GM18517 (cell line): ENCODE data around the gene BANK1.

Source experiments
- ATAC-seq: cut with Tn5 transposase; IDR thresholded peaks from one replicate; pipeline ENCODE4 v1.9.1; 2021; ENCODE audit warnings: mild to moderate bottlenecking, moderate library complexity; ENCODE audit not compliant: unreplicated experiment

BANK1 gene

GRCh38 chr4:101790521-101791181, at the start of gene BANK1:
Gene BANK1 (plus strand): TSS chr4:101790730. CDS start chr4:101790881, 151 bp downstream.
- peak; percentile 99 for ATAC-seq

GRCh38 chr4:101753721-101754120, 36.8 kb upstream of the BANK1 start:
- ATAC-seq: no peak

- no peak for ATAC-seq
Observed at GRCh38 chr4:101756181-101756580, 34.3 kb upstream of the BANK1 start.

- no peak for ATAC-seq
Observed at GRCh38 chr4:101761405-101761804, 29.1 kb upstream of the BANK1 start.

GRCh38 chr4:101762025-101762424, 28.5 kb upstream of the BANK1 start:
- no peak for ATAC-seq

GRCh38 chr4:101762534-101762933, 28.0 kb upstream of the BANK1 start:
- ATAC-seq: no peak

- ATAC-seq: no peak
Observed at GRCh38 chr4:101763576-101763975, 27.0 kb upstream of the BANK1 start.

- no peak for ATAC-seq
Observed at GRCh38 chr4:101774807-101775206, 15.7 kb upstream of the BANK1 start.

GRCh38 chr4:101777431-101777830, 13.1 kb upstream of the BANK1 start:
- no peak for ATAC-seq

GRCh38 chr4:101780284-101780683, 10.2 kb upstream of the BANK1 start:
- ATAC-seq: no peak

- no peak for ATAC-seq
Observed at GRCh38 chr4:101782546-101782945, 8.0 kb upstream of the BANK1 start.

GRCh38 chr4:101784957-101785356, 5.6 kb upstream of the BANK1 start:
- ATAC-seq: no peak

GRCh38 chr4:101785486-101785885, 5.0 kb upstream of the BANK1 start:
- no peak for ATAC-seq

GRCh38 chr4:101787701-101788316, 2.7 kb upstream of the BANK1 start:
- ATAC-seq: no peak

GRCh38 chr4:101791182-101791558, 640 bp downstream of the BANK1 start:
- ATAC-seq: no peak

- ATAC-seq: no peak
Observed at GRCh38 chr4:101792056-101792590, 1.6 kb downstream of the BANK1 start.

- no peak for ATAC-seq
Observed at GRCh38 chr4:101793397-101793796, 2.9 kb downstream of the BANK1 start.

GRCh38 chr4:101794806-101795205, 4.3 kb downstream of the BANK1 start:
- no peak for ATAC-seq

- ATAC-seq: no peak
Observed at GRCh38 chr4:101795704-101796103, 5.2 kb downstream of the BANK1 start.

- ATAC-seq: no peak
Observed at GRCh38 chr4:101801958-101802357, 11.4 kb downstream of the BANK1 start.

- peak; percentile 98 for ATAC-seq
Observed at GRCh38 chr4:101806914-101807313, 16.4 kb downstream of the BANK1 start.

- peak; percentile 33 for ATAC-seq
Observed at GRCh38 chr4:101807351-101807750, 16.8 kb downstream of the BANK1 start.
